HEK293 (cell line): ENCODE results near the gene ARL8B.

Experiments
- CTCF ChIA-PET: fragments of 350-600 bp; formaldehyde crosslinking; extraction: SDS; loops from one replicate; lab custom pipeline; 2021; ENCODE audit warnings: antibody characterized with exemption; lab: Yijun Ruan, JAX
- POLR2A ChIA-PET: fragments of 300-600 bp; formaldehyde crosslinking; extraction: SDS; loops from one replicate; lab custom pipeline; 2020; ENCODE audit warnings: antibody characterized with exemption, inconsistent platforms; lab: Yijun Ruan, JAX
- H3K27ac ChIP-seq: fragments of 200-500 bp; sonication (Bioruptor generic); 2 replicates; pipeline ENCODE4 v1.5.1; 2014; ENCODE audit warnings: low read depth, low read length, control low read depth, inconsistent platforms; ENCODE audit errors: extremely low read depth
- H3K36me3 ChIP-seq, 2 experiments: fragments of 200-500 bp in 1 of 2; sonication (Bioruptor generic) in 1 of 2; 1 replicate in 1 of 2; 2 replicates in 1 of 2; pipeline ENCODE4 v1.5.1; 2014 to 2017; ENCODE audit warnings: inconsistent platforms in 2 of 2, low read length in 2 of 2; ENCODE audit not compliant: control insufficient read depth in 2 of 2, insufficient read depth in 1 of 2
- H3K4me1 ChIP-seq: fragments of 200-500 bp; sonication (Bioruptor generic); 2 replicates; pipeline ENCODE4 v1.5.1; 2014; ENCODE audit warnings: mild to moderate bottlenecking, low read length, inconsistent platforms; ENCODE audit not compliant: control insufficient read depth, insufficient read depth
- H3K4me3 ChIP-seq: 2 replicates; pipeline ENCODE4 v1.5.1; 2011; ENCODE audit warnings: low read depth, mild to moderate bottlenecking, control low read depth, low read length, moderate library complexity
- H3K9me3 ChIP-seq: fragments of 200-500 bp; sonication (Bioruptor generic); 2 replicates; pipeline ENCODE4 v1.5.1; 2014; ENCODE audit warnings: low read depth, low read length, inconsistent platforms; ENCODE audit not compliant: control insufficient read depth, insufficient read depth
- EGR2 ChIP-seq: fragments of 450-650 bp; formaldehyde crosslinking; IDR thresholded peaks from 2 replicates; pipeline ENCODE4 v1.5.1; 2016; ENCODE audit warnings: low read depth, missing biosample characterization, missing genetic modification characterization
- GLIS1 ChIP-seq: fragments of 450-650 bp; formaldehyde crosslinking; IDR thresholded peaks from 2 replicates; pipeline ENCODE4 v1.5.1; 2016; ENCODE audit warnings: missing biosample characterization, missing genetic modification characterization
- KLF16 ChIP-seq: fragments of 450-650 bp; formaldehyde crosslinking; IDR thresholded peaks from 2 replicates; pipeline ENCODE4 v1.5.1; 2017; ENCODE audit warnings: missing biosample characterization, missing genetic modification characterization
- KLF7 ChIP-seq: fragments of 450-650 bp; formaldehyde crosslinking; IDR thresholded peaks from 2 replicates; pipeline ENCODE4 v1.5.1; 2016; ENCODE audit warnings: missing biosample characterization, missing genetic modification characterization, borderline replicate concordance
- PRDM1 ChIP-seq: fragments of 450-650 bp; formaldehyde crosslinking; IDR thresholded peaks from 2 replicates; pipeline ENCODE4; 2016; ENCODE audit warnings: missing biosample characterization, missing genetic modification characterization
- SCRT1 ChIP-seq: fragments of 450-650 bp; formaldehyde crosslinking; IDR thresholded peaks from 2 replicates; pipeline ENCODE4 v1.5.1; 2016; ENCODE audit warnings: missing biosample characterization, missing genetic modification characterization, borderline replicate concordance
- TRIM28 ChIP-seq: IDR thresholded peaks from 2 replicates; pipeline ENCODE4 v1.6.1; 2011; ENCODE audit warnings: low read length, control low read depth, borderline replicate concordance
- ZNF140 ChIP-seq: fragments of 450-650 bp; formaldehyde crosslinking; IDR thresholded peaks from 2 replicates; pipeline ENCODE4 v1.5.1; 2016; ENCODE audit warnings: missing biosample characterization, missing genetic modification characterization
- ZNF202 ChIP-seq: fragments of 450-650 bp; formaldehyde crosslinking; IDR thresholded peaks from 2 replicates; pipeline ENCODE4 v1.5.1; 2016; ENCODE audit warnings: missing biosample characterization, missing genetic modification characterization, borderline replicate concordance
- ZNF311 ChIP-seq: fragments of 450-650 bp; formaldehyde crosslinking; IDR thresholded peaks from 2 replicates; pipeline ENCODE4 v1.5.1; 2017; ENCODE audit warnings: missing biosample characterization, missing genetic modification characterization, borderline replicate concordance
- ZNF416 ChIP-seq: fragments of 450-650 bp; formaldehyde crosslinking; IDR thresholded peaks from 2 replicates; pipeline ENCODE4 v1.5.1; 2016; ENCODE audit warnings: missing biosample characterization, missing genetic modification characterization
- ZNF473 ChIP-seq: fragments of 450-650 bp; formaldehyde crosslinking; IDR thresholded peaks from 2 replicates; pipeline ENCODE4 v1.5.1; 2017; ENCODE audit warnings: missing biosample characterization, missing genetic modification characterization
- ZNF558 ChIP-seq: fragments of 450-650 bp; formaldehyde crosslinking; IDR thresholded peaks from 2 replicates; pipeline ENCODE4 v1.5.1; 2016; ENCODE audit warnings: missing biosample characterization, missing genetic modification characterization
- ZNF571 ChIP-seq: fragments of 450-650 bp; formaldehyde crosslinking; IDR thresholded peaks from 2 replicates; pipeline ENCODE4 v1.5.0; 2017; ENCODE audit warnings: missing biosample characterization, missing genetic modification characterization
- ZNF677 ChIP-seq: fragments of 450-650 bp; IDR thresholded peaks from 2 replicates; pipeline ENCODE4 v1.5.0; 2018; ENCODE audit warnings: missing biosample characterization, mild to moderate bottlenecking, missing genetic modification characterization, moderate library complexity
- ZNF707 ChIP-seq: fragments of 450-650 bp; formaldehyde crosslinking; IDR thresholded peaks from 2 replicates; pipeline ENCODE4 v1.5.1; 2016; ENCODE audit warnings: missing biosample characterization, missing genetic modification characterization
- ZNF768 ChIP-seq: fragments of 450-650 bp; formaldehyde crosslinking; IDR thresholded peaks from 2 replicates; pipeline ENCODE4 v1.5.1; 2018; ENCODE audit warnings: missing biosample characterization, mild to moderate bottlenecking, missing genetic modification characterization
- ZNF785 ChIP-seq: fragments of 450-650 bp; formaldehyde crosslinking; IDR thresholded peaks from 2 replicates; pipeline ENCODE4 v1.5.1; 2016; ENCODE audit warnings: missing biosample characterization, missing genetic modification characterization
- TF ChIP-seq, protein P1 (sequence below): IDR thresholded peaks from 2 replicates; pipeline ENCODE4 v1.6.1; 2011; ENCODE audit warnings: mild to moderate bottlenecking, low read depth, low read length, borderline replicate concordance
- TF ChIP-seq, protein P2 (sequence below): fragments of 450-650 bp; formaldehyde crosslinking; IDR thresholded peaks from 2 replicates; pipeline ENCODE4 v1.5.1; 2016; ENCODE audit warnings: missing biosample characterization, missing genetic modification characterization
- TF ChIP-seq, protein P3 (sequence below): fragments of 450-650 bp; formaldehyde crosslinking; conservative IDR thresholded peaks from 2 replicates; pipeline ENCODE4 v1.5.1; 2016; ENCODE audit warnings: low read depth, missing biosample characterization, missing genetic modification characterization
- TF ChIP-seq, protein P4 (sequence below): fragments of 450-650 bp; formaldehyde crosslinking; IDR thresholded peaks from 2 replicates; pipeline ENCODE4 v1.5.1; 2017; ENCODE audit warnings: missing biosample characterization, missing genetic modification characterization
- TF ChIP-seq, protein P5 (sequence below): fragments of 450-650 bp; formaldehyde crosslinking; IDR thresholded peaks from 2 replicates; pipeline ENCODE4 v1.5.1; 2017; ENCODE audit warnings: missing biosample characterization, missing genetic modification characterization

The ARL8B gene

DNA sequence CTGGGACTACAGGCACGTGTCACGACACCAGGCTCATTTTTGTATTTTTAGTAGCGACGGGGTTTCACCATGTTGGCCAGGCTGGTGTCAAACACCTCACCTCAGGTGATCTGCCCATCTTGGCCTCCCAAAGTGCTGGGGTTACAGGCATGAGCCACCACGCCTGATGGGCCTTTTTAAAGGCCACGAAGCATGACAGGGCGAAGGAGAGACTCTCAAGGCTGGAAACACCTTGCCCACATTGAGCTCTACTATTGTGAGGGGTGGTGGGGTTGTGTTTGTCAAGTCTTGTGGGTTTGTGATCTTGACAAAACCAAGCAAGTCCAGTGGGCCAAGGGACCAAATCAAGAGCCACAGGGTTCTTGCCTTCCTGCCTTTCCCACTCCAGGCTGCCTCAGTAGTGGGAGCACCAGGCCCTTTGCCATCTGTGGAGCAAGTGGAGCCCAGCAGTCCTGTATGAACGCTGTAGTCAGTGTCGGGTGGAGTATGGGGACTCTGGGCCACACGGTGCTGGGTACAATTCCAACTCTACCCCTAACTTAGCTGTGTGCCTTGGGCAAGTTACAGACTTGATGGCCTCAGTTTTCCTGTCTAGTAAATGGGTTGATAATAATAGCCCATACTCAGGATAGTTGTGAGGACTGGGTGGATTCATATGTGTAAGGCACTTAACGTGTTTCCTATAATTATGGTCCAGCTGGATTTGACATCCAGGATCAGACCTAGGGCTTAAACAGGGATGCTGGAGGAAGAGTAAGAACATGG, 98.8 kb downstream of the ARL8B start:
- H3K4me1 ChIP-seq = no peaks in the 10 kb centered on the region
- ChIA-PET POLR2A (no interaction called here), CTCF (interaction anchor here (0.7 to 2.0 kb wide), 2 partner anchors 12 to 588 kb away, joined by 3 to 7 read pairs; no protein-coding TSS in a partner anchor)
- no peaks in the 10 kb centered on the region for H3K9me3 ChIP-seq
- peaks cover 14 to 40% of the 10 kb centered on the region in 2 experiments for H3K36me3 ChIP-seq
- TF ChIP-seq KLF7 (tag by site-specific recombination) = no peak
- TF ChIP-seq, protein P1, sequence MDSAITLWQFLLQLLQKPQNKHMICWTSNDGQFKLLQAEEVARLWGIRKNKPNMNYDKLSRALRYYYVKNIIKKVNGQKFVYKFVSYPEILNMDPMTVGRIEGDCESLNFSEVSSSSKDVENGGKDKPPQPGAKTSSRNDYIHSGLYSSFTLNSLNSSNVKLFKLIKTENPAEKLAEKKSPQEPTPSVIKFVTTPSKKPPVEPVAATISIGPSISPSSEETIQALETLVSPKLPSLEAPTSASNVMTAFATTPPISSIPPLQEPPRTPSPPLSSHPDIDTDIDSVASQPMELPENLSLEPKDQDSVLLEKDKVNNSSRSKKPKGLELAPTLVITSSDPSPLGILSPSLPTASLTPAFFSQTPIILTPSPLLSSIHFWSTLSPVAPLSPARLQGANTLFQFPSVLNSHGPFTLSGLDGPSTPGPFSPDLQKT = no peak
- no peak for TF ChIP-seq ZNF707 (tag by site-specific recombination)
- no peak for TF ChIP-seq ZNF768 (tag by site-specific recombination)
- TF ChIP-seq, protein P2, sequence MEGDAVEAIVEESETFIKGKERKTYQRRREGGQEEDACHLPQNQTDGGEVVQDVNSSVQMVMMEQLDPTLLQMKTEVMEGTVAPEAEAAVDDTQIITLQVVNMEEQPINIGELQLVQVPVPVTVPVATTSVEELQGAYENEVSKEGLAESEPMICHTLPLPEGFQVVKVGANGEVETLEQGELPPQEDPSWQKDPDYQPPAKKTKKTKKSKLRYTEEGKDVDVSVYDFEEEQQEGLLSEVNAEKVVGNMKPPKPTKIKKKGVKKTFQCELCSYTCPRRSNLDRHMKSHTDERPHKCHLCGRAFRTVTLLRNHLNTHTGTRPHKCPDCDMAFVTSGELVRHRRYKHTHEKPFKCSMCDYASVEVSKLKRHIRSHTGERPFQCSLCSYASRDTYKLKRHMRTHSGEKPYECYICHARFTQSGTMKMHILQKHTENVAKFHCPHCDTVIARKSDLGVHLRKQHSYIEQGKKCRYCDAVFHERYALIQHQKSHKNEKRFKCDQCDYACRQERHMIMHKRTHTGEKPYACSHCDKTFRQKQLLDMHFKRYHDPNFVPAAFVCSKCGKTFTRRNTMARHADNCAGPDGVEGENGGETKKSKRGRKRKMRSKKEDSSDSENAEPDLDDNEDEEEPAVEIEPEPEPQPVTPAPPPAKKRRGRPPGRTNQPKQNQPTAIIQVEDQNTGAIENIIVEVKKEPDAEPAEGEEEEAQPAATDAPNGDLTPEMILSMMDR (tag by site-specific recombination) = no peak
- TF ChIP-seq ZNF140 (tag by site-specific recombination) = 0 out of 2 replicates have a peak, but pooled peaks have one; percentile 6
- TF ChIP-seq ZNF416 = no peak
- no peak for TF ChIP-seq TRIM28
- no peak overlapping the region for H3K27ac ChIP-seq
- no peak overlapping the region for H3K4me3 ChIP-seq

DNA sequence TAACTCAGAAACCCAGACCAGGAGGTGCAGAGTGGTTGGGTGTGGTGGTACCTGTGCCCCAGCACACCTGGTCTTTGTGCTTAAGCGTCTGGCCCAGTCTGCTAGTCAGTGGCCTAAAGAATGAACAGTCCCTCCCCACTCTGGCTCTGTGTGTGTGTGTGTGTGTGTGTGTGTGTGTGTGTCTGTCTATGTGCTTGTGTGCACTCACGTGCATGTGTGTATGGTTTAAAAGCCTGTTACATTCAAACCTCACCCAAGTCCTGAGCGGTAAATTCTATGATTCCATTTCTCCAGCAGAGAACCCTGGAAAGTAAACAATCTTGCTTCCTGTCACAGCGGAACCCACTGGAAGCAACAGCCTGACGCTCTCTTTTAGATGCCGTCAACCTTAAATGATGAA, 99.6 kb downstream of the ARL8B start:
- Histone ChIP-seq H3K27ac (no peak overlapping the region), H3K4me1 (no peaks in the 10 kb centered on the region), H3K9me3 (no peaks in the 10 kb centered on the region), H3K4me3 (no peak overlapping the region), H3K36me3 (peaks cover 7 to 32% of the 10 kb centered on the region in 2 experiments; a peak in 2 of 3 replicates)
- ChIA-PET CTCF (interaction anchor here (0.7 to 2.0 kb wide), 2 partner anchors 11 to 49 kb away, joined by 4 to 7 read pairs; no protein-coding TSS in a partner anchor), POLR2A (no interaction called here)
- TF ChIP-seq ZNF571 (tag by site-specific recombination) = no peak
- TF ChIP-seq ZNF202 (tag by site-specific recombination) = no peak
- no peak for TF ChIP-seq ZNF558 (tag by site-specific recombination)
- no peak for TF ChIP-seq KLF16 (tag by site-specific recombination)
- no peak for TF ChIP-seq ZNF473 (tag by site-specific recombination)
- TF ChIP-seq ZNF311 = no peak
- no peak for TF ChIP-seq EGR2 (tag by site-specific recombination)
- no peak for TF ChIP-seq PRDM1 (tag by site-specific recombination)
- TF ChIP-seq GLIS1 (tag by site-specific recombination) = no peak
- TF ChIP-seq, protein P3, sequence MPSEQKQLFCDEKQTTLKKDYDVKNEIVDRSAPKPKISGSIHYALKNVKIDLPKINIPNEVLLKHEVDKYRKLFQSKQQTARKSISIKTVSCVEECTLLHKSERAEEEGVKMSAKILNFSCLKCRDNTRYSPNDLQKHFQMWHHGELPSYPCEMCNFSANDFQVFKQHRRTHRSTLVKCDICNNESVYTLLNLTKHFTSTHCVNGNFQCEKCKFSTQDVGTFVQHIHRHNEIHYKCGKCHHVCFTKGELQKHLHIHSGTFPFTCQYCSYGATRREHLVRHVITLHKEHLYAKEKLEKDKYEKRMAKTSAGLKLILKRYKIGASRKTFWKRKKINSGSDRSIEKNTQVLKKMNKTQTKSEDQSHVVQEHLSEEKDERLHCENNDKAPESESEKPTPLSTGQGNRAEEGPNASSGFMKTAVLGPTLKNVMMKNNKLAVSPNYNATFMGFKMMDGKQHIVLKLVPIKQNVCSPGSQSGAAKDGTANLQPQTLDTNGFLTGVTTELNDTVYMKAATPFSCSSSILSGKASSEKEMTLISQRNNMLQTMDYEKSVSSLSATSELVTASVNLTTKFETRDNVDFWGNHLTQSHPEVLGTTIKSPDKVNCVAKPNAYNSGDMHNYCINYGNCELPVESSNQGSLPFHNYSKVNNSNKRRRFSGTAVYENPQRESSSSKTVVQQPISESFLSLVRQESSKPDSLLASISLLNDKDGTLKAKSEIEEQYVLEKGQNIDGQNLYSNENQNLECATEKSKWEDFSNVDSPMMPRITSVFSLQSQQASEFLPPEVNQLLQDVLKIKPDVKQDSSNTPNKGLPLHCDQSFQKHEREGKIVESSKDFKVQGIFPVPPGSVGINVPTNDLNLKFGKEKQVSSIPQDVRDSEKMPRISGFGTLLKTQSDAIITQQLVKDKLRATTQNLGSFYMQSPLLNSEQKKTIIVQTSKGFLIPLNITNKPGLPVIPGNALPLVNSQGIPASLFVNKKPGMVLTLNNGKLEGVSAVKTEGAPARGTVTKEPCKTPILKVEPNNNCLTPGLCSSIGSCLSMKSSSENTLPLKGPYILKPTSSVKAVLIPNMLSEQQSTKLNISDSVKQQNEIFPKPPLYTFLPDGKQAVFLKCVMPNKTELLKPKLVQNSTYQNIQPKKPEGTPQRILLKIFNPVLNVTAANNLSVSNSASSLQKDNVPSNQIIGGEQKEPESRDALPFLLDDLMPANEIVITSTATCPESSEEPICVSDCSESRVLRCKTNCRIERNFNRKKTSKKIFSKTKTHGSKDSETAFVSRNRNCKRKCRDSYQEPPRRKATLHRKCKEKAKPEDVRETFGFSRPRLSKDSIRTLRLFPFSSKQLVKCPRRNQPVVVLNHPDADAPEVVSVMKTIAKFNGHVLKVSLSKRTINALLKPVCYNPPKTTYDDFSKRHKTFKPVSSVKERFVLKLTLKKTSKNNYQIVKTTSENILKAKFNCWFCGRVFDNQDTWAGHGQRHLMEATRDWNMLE (tag by site-specific recombination) = no peak
- TF ChIP-seq, protein P4, sequence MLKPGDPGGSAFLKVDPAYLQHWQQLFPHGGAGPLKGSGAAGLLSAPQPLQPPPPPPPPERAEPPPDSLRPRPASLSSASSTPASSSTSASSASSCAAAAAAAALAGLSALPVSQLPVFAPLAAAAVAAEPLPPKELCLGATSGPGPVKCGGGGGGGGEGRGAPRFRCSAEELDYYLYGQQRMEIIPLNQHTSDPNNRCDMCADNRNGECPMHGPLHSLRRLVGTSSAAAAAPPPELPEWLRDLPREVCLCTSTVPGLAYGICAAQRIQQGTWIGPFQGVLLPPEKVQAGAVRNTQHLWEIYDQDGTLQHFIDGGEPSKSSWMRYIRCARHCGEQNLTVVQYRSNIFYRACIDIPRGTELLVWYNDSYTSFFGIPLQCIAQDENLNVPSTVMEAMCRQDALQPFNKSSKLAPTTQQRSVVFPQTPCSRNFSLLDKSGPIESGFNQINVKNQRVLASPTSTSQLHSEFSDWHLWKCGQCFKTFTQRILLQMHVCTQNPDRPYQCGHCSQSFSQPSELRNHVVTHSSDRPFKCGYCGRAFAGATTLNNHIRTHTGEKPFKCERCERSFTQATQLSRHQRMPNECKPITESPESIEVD (tag by site-specific recombination) = no peak
- no peak for TF ChIP-seq ZNF785 (tag by site-specific recombination)
- TF ChIP-seq ZNF677 (tag by site-specific recombination) = no peak
- TF ChIP-seq, protein P5, sequence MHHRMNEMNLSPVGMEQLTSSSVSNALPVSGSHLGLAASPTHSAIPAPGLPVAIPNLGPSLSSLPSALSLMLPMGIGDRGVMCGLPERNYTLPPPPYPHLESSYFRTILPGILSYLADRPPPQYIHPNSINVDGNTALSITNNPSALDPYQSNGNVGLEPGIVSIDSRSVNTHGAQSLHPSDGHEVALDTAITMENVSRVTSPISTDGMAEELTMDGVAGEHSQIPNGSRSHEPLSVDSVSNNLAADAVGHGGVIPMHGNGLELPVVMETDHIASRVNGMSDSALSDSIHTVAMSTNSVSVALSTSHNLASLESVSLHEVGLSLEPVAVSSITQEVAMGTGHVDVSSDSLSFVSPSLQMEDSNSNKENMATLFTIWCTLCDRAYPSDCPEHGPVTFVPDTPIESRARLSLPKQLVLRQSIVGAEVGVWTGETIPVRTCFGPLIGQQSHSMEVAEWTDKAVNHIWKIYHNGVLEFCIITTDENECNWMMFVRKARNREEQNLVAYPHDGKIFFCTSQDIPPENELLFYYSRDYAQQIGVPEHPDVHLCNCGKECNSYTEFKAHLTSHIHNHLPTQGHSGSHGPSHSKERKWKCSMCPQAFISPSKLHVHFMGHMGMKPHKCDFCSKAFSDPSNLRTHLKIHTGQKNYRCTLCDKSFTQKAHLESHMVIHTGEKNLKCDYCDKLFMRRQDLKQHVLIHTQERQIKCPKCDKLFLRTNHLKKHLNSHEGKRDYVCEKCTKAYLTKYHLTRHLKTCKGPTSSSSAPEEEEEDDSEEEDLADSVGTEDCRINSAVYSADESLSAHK (tag by site-specific recombination) = no peak
- no peak for TF ChIP-seq SCRT1 (tag by site-specific recombination)
